GM18909 (cell line): ENCODE results near the gene IER5L.

Experiments used
- ATAC-seq: cut with Tn5 transposase; IDR thresholded peaks from one replicate; pipeline ENCODE4 v1.9.1; 2021; ENCODE audit warnings: mild to moderate bottlenecking; ENCODE audit not compliant: unreplicated experiment, poor library complexity

Gene IER5L

GRCh38 chr9:129177791-129178567 lies at the start of gene IER5L:
TSS of gene IER5L (minus strand) at chr9:129178261. CDS start at chr9:129178052, 209 bp downstream.
- ATAC-seq = peak; percentile 78

DNA sequence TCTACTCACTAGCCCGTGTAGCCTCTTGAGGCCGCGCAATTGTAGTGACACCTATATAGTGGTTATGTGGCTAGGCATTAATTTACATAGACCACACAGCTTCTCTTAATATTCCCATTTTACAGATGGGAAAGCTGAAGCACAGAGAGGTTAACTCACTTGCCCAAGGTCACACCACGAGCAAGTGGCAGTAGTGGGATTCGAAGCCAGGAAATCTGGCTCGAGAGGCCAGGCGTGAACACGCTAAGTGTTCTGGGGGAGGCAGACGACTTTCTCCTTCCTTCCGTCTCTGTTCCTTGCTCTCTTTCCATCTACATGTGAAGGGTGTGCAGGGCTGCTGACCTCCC lies 49.8 kb upstream of the IER5L start:
- ATAC-seq = no peak

DNA sequence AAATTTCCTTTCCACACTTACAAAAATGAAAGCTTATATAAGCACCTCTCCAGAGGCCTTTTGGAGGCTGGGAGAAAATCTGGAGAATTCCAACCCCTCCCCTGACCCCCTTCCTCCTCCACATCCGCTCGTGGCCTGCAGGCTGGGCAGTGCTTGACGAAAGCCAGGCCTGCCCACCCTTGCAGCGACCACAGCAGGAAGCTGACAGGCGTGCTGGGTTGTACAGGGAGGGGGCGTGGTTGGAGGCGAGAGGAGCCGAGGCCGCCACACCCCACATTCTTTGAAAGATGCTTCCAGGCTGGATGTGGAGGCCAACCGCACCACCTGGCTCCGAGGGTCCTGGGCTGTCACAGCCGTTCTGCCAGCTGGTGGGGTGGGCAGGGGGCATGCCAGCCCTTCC lies 47.8 kb upstream of the IER5L start:
- ATAC-seq = no peak

DNA sequence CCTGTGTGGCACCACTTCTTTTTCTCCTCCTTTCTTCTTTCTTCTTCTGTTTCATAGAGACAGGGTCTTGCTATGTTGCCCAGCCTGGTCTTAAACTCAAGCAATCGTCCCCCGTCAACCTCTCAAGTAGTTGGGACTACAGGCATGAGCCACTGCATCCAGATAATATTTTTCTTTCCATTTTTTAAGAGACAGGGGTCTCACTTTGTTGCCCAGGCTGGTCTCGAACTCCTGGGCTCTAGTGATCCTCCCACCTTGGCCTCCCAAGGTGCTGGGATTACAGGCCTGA lies 47.4 kb upstream of the IER5L start:
- ATAC-seq = no peak

DNA sequence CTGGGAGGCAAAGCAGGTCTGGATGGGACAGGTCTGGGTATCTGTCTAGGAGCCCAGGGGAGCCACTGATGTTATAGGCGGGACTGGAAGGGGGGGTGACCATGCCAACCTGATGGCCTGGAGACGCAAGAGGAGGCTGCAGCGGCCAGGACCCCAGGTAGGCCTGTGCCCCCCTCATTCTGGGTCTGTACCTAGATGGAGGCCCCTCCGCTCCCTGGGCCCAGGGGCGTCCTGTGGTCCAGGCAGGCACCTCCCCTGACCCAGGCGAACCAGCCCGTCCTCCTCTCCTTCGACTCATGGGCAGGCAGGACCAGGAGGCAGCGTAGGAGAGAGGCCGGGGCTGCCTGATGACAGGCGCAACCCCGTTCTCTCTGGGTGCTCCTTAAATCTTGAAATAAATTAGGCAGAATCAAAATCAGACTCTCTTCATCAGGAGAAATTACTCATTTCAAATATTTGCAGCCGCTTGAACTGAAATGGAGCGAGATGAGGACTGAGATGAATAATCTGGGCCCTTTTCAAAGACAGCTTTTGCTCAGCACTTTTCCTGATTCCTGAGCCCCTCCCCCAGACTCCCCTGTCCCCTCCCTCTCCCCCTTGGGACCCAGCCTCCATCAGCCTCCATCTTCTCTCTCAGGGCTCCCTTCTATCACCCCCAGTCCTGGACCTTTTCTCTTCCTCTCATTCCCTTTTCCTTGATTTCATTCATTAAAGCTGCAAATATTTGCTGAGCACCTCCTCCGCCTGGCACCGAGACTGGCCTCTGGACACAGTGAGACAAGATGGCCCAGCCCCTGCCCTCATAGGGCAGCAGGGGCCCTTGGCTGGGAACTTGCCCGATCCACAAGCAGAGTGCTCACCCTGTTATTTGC lies 46.8 kb upstream of the IER5L start:
- ATAC-seq = no peak

DNA sequence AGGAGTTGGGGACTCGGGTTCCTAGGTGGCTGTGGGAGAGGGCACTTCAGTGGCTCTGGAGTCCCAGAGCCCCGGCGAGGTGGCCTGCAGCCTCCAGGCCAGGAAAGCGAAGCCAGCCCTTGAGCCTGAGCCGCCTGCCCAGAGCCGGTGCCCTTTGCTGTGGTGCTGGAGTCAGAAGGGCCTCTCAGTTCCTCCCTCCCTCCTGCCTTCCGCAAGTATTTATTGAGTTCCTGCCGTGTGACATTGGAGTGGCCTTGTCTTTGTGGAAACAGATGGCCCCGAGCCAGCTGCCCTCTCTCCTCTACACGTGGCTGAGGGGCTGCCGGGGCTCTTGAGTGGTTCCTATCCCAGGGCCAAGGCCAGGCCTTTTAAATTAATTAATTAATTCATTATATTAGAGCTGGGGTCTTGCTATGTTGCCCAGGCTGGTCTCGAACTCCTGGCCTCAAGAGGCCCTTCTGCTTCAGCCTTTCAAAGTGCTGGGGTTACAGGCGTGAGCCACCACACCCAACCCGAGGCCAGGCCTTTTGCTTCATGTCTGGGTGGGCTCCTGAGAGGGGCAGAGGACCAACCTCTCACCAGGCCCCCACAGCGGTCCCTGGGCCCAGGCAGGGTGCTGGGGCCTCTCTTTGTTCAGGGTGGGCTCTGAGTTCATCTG lies 45.6 kb upstream of the IER5L start:
- ATAC-seq = no peak

GRCh38 chr9:129222819-129223218 lies 44.8 kb upstream of the IER5L start:
- ATAC-seq = no peak

GRCh38 chr9:129221979-129222635 lies 44.0 kb upstream of the IER5L start:
- ATAC-seq = no peak

- no peak for ATAC-seq
Observed at GRCh38 chr9:129221233-129221632, 43.2 kb upstream of the IER5L start.

- ATAC-seq = no peak
Observed at GRCh38 chr9:129220771-129221170, 42.7 kb upstream of the IER5L start.

- ATAC-seq = no peak
Observed at GRCh38 chr9:129218918-129219317, 40.9 kb upstream of the IER5L start.

DNA sequence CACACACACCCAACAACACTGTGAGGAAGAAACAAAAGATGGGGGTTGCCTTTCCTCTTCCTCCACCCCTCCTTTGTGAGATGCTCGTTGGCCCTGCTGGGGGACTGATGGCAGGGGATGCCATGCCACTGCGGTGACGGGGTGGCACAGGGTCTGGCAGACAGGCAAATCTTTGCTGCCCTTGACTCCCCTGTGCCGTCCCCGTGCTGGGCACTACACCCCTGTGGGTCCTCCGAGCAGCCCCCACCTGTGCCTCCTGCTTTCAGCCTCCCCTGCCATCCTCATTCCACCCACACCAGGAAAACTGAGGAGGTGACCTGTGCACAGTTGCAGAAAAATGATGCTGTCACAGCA lies 40.2 kb upstream of the IER5L start:
- no peak for ATAC-seq

GRCh38 chr9:129213551-129213950 lies 35.5 kb upstream of the IER5L start:
- ATAC-seq = no peak

- no peak for ATAC-seq
Observed at GRCh38 chr9:129211686-129212085, 33.6 kb upstream of the IER5L start.

GRCh38 chr9:129210125-129210524 lies 32.1 kb upstream of the IER5L start:
- ATAC-seq = no peak

GRCh38 chr9:129209580-129209979 lies 31.5 kb upstream of the IER5L start:
- no peak for ATAC-seq

DNA sequence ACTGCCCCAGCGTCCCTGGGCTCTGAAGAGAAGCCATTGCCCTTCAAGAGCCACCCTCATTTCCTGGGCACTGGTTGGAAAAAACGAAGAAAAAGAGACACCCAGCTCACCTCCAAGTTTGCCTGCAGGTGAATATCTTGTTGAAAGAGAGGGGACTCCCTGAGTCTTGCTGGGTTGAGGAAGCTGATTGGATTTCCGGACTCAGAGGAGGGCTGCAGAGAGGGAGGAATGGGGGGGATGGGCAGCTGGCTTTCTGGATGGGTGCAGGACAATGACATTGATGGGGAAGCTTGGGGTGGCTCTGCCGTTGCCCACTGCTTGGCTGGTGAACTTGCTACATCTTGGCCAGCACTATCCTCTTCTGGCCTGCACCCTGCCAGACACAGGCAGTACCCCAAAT lies 31.0 kb upstream of the IER5L start:
- no peak for ATAC-seq

GRCh38 chr9:129208207-129209032 lies 30.4 kb upstream of the IER5L start:
- no peak for ATAC-seq

- ATAC-seq = no peak
Observed at GRCh38 chr9:129206905-129207304, 28.8 kb upstream of the IER5L start.

DNA sequence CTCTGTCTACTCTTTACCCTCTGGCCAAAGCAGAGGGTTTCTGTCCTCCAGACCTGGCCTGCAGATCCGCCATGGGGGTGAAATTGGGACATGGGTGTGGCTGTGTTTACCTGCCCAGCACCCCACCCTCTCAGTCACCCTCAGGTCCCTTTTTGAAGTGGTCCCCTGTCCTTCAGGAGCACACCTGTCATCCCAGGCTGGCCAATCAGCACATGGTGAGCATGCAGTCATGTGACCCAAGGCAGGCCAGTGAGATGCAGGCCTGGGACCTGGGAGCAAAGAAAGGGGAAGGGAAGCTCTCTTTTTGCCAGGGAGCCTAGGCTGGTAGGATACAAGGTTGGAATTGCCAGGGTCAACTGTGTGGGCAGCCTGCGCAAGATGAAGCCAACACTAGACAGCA lies 28.3 kb upstream of the IER5L start:
- no peak for ATAC-seq
